ENCODE results near the gene CD207. TPM values are rescaled to one million over a fixed set of nuclear protein-coding genes. Genes with fewer than 3 reads are reported as not detected.
A peak's percentile ranks its signal among the peaks of the same experiment; 100 is the strongest.
"Not testable (repeated sequence)": the region's sequence is repeated elsewhere in the genome, so short reads cannot be mapped to it uniquely, and the experiment has no call there.

CD207 gene
- total RNA-seq, 1 experiment from 2014 or later, result not detected

GRCh38 chr2:70820499-70820898 lies 15.1 kb downstream of the CD207 start, which contains the start of gene CLEC4F:
CLEC4F (minus strand) TSS chr2:70820599; CDS start chr2:70820523, 76 bp downstream.
- no peak within 1 kb of the TSS for H3K4me3 ChIP-seq (ENCODE audit: insufficient read depth, low read depth, low read length)
- H3K27me3 ChIP-seq (ENCODE audit: control insufficient read depth, insufficient read depth, low read length), result no peaks in the 10 kb centered on the region
- DNase-seq, result no peak
- no peaks in the 10 kb centered on the region for H3K36me3 ChIP-seq (replicated peaks; ENCODE audit: control insufficient read depth, insufficient read depth, low read length)

GRCh38 chr2:70817284-70817954 lies 18.2 kb downstream of the CD207 start:
- H3K4me3 ChIP-seq (ENCODE audit: insufficient read depth, low read depth, low read length), result no peak overlapping the region
- no peak for DNase-seq
- no peaks in the 10 kb centered on the region for H3K27me3 ChIP-seq (ENCODE audit: control insufficient read depth, insufficient read depth, low read length)
- H3K36me3 ChIP-seq (replicated peaks; ENCODE audit: control insufficient read depth, insufficient read depth, low read length), result no peaks in the 10 kb centered on the region

- no peaks in the 10 kb centered on the region; the same call in 1 of the 2 replicates for H3K27me3 ChIP-seq (ENCODE audit: control insufficient read depth, insufficient read depth, low read length)
These were observed 18.9 kb downstream of the CD207 start for GRCh38 chr2:70816726-70817125.

DNA sequence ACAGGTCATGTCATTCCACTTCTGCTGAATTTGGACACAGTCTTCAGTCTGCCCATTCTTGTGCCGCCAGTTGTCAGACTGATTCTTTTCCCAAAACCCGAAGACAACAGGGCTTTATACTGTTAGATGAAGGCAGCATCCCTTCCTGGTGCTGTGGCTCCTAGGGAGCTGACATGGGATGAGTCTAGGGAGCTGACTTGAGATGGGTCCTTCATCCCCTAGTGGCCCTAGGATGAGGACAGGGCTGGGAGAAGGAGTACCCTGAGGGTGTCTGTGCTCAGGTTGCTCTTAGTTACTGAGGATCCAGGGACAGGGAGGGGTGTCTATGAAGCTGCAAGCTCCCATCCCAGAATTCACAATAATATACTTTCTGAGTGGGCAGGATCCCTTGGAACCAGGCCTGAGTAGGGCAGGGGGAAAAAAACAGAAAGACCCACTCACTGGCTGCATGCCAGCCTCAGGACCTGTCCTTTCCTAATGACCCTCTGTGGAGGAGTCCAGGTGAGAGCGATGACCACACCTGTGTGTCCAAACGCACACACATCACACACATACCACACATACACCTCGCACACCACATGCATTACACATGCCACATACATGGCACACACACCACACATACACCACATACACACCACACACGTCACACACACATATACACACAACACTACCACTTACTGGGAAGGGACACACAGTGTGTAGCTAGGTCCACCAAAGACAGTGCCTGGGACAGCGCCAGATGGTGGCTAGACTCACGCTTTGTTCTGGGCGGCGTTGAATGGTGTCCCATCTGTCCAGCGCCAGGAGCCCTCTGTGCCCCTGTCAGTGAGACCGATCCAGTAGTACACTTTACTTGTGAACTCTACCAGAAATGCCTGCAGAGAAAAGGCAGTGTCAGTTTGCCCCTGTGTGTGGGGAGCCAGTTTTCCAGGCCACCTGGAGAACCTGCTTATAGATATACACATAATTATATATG lies 26.3 kb downstream of the CD207 start:
- Histone ChIP-seq H3K4me3 (ENCODE audit: insufficient read depth, low read depth, low read length) (no peak overlapping the region), H3K27me3 (ENCODE audit: control insufficient read depth, insufficient read depth, low read length) (no peaks in the 10 kb centered on the region; the same call in 1 of the 2 replicates), H3K36me3 (replicated peaks; ENCODE audit: control insufficient read depth, insufficient read depth, low read length) (no peaks in the 10 kb centered on the region)
- no peak for DNase-seq

More at GRCh38 chr2:70816726-70817125, 18.9 kb downstream of the CD207 start:
- Histone ChIP-seq H3K4me3 (ENCODE audit: insufficient read depth, low read depth, low read length) (no peak overlapping the region), H3K36me3 (replicated peaks; ENCODE audit: control insufficient read depth, insufficient read depth, low read length) (no peaks in the 10 kb centered on the region)
- no peak for DNase-seq

DNA sequence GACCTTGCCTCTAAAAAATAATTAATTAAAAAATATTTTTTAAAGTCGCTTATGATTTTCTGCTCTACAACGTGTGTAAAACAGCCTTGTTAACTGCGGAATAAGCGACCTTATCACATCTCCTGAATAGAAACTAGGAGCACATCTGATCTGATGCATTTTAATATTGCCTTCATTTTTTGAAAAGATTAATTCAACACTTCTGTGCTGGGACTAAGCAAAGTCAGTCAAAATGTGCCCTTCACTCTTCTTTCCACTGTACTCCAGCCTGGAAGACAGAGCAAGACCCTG lies 27.8 kb downstream of the CD207 start:
- Histone ChIP-seq H3K36me3 (replicated peaks; ENCODE audit: control insufficient read depth, insufficient read depth, low read length) (no peaks in the 10 kb centered on the region), H3K27me3 (ENCODE audit: control insufficient read depth, insufficient read depth, low read length) (no peaks in the 10 kb centered on the region; the same call in 1 of the 2 replicates), H3K4me3 (ENCODE audit: insufficient read depth, low read depth, low read length) (no peak overlapping the region)
- DNase-seq, result no peak

DNA sequence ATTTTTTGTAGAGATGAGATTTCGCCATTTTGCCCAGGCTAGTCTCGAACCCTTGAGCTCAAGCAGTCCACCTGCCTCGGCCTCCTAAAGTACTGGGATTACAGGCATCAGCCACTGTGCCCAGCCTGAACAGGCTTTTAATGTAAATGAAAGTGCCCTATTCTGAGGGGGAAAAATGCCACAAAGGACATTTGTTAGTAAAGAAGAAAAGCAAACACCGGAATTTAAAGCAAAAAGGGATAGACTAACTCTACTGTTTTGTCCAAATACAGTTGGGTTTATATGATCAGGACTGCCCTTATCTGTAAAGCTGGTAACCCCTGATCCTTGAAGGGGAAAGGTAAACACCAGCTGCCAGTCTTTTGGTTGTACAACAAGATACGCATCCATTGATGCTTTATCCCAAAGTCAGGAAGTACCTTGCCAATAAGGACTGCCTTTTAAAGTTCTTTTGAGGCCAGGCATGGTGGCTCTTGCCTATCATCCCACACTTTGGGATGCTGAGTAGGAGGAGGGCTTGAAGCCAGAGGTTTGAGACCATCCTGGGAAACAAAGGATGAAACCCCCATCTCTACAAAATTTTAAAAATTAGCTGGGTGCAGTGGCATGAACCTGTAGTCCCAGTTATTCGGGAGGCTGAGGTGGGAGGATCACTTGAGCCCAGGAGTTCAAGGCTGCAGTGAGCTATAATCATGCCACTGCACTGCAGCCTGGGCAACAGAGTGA lies 28.4 kb downstream of the CD207 start:
- DNase-seq, result no peak
- no peaks in the 10 kb centered on the region; the same call in 1 of the 2 replicates for H3K27me3 ChIP-seq (ENCODE audit: control insufficient read depth, insufficient read depth, low read length)
- no peak overlapping the region for H3K4me3 ChIP-seq (ENCODE audit: insufficient read depth, low read depth, low read length)
- H3K36me3 ChIP-seq (replicated peaks; ENCODE audit: control insufficient read depth, insufficient read depth, low read length), result no peaks in the 10 kb centered on the region

DNA sequence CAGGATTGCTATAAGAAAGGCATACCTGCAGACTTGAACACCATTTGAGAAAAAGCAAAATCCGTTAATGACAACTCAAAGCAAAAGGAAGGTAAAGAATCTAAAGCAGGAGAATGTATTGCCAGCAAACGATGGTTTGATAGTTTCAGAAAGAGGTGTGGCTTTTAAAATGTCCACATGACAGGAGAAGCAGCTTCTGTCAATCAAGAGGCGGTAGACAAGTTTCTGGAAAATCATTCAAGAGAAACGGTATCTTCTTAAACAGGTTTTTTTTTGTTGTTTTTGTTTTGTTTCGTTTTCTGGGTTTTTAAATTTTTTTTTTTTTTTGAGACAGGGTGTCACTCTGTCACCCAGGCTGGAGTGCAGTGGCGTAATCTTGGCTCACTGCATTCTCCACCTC lies 29.0 kb downstream of the CD207 start:
- no peaks in the 10 kb centered on the region for H3K36me3 ChIP-seq (replicated peaks; ENCODE audit: control insufficient read depth, insufficient read depth, low read length)
- DNase-seq, result no peak

DNA sequence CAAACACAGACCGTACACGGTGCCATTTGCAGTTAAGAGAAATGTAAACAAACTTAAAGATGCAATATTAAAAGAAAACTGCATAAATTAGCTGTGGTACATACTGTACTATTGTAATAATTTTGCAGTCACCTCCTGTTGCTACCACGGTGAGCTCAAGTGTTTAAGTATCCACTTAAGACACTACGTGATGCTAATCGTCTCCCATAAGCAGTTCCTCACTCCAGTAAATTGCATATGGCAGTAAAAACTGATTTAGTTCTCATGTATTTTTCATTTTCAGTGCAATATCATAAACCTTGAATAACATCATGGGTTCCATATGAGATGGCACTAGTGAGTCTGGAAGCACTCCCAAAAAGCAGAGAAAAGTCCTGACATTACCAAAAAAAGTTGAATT lies 29.6 kb downstream of the CD207 start:
- Histone ChIP-seq H3K27me3 (ENCODE audit: control insufficient read depth, insufficient read depth, low read length) (peaks cover 6% of the 10 kb centered on the region), H3K36me3 (replicated peaks; ENCODE audit: control insufficient read depth, insufficient read depth, low read length) (no peaks in the 10 kb centered on the region), H3K4me3 (ENCODE audit: insufficient read depth, low read depth, low read length) (no peak overlapping the region)
- no peak for DNase-seq

More for the DNA sequence above, 29.0 kb downstream of the CD207 start:
- H3K4me3 ChIP-seq (ENCODE audit: insufficient read depth, low read depth, low read length), result no peak overlapping the region
- H3K27me3 ChIP-seq (ENCODE audit: control insufficient read depth, insufficient read depth, low read length), result 0 out of 2 replicates have a peak, but pooled peaks cover under 1% of the 10 kb centered on the region

- no peaks in the 10 kb centered on the region for H3K36me3 ChIP-seq (replicated peaks; ENCODE audit: control insufficient read depth, insufficient read depth, low read length)
- no peak overlapping the region for H3K4me3 ChIP-seq (ENCODE audit: insufficient read depth, low read depth, low read length)
- peaks cover 13% of the 10 kb centered on the region for H3K27me3 ChIP-seq (ENCODE audit: control insufficient read depth, insufficient read depth, low read length)
- DNase-seq, result peak; percentile 30
These were observed 33.9 kb downstream of the CD207 start for GRCh38 chr2:70801607-70802263.

- Histone ChIP-seq H3K4me3 (ENCODE audit: insufficient read depth, low read depth, low read length) (no peak overlapping the region), H3K27me3 (ENCODE audit: control insufficient read depth, insufficient read depth, low read length) (peaks cover 13% of the 10 kb centered on the region), H3K36me3 (replicated peaks; ENCODE audit: control insufficient read depth, insufficient read depth, low read length) (no peaks in the 10 kb centered on the region)
- no peak for DNase-seq
These were observed 35.9 kb downstream of the CD207 start for GRCh38 chr2:70799706-70800105.

- not testable (repeated sequence) for H3K36me3 ChIP-seq (replicated peaks; ENCODE audit: control insufficient read depth, insufficient read depth, low read length); H3K4me3 ChIP-seq (ENCODE audit: insufficient read depth, low read depth, low read length); DNase-seq
- peaks cover 23% of the 10 kb centered on the region for H3K27me3 ChIP-seq (ENCODE audit: control insufficient read depth, insufficient read depth, low read length)
These were observed 37.6 kb downstream of the CD207 start for GRCh38 chr2:70797996-70798395.

GRCh38 chr2:70797506-70797905 lies 38.1 kb downstream of the CD207 start:
- Histone ChIP-seq H3K4me3 (ENCODE audit: insufficient read depth, low read depth, low read length) (no peak overlapping the region), H3K27me3 (ENCODE audit: control insufficient read depth, insufficient read depth, low read length) (peaks cover 27% of the 10 kb centered on the region)

DNA sequence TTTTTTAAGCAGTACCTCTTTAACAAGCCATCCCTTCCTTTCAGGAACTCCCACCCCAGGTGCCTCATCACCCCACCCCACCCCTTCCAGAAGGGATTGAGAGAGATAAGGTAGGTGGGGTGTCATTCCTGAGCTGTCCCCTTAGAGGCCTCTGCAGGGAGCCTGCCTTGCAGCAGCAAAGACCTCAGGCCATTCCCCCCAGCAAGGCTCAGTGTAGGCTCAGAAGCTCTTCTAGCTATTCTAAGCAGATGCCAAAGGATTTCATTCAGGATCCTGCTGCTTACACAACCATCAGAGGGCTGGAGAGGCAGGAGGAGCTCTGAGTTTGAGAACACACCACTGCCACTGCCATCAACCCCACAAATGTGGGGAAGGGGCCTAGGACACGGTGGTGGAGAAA lies 39.4 kb downstream of the CD207 start:
- no peaks in the 10 kb centered on the region for H3K36me3 ChIP-seq (replicated peaks; ENCODE audit: control insufficient read depth, insufficient read depth, low read length)
- H3K27me3 ChIP-seq (ENCODE audit: control insufficient read depth, insufficient read depth, low read length), result peaks cover 32% of the 10 kb centered on the region
- no peak for DNase-seq
- no peak overlapping the region for H3K4me3 ChIP-seq (ENCODE audit: insufficient read depth, low read depth, low read length)

More at GRCh38 chr2:70797506-70797905, 38.1 kb downstream of the CD207 start:
- no peak for DNase-seq
- H3K36me3 ChIP-seq (replicated peaks; ENCODE audit: control insufficient read depth, insufficient read depth, low read length), result no peaks in the 10 kb centered on the region
